CD14-positive monocyte (primary cell): Measurements from ENCODE around the gene LARP4B. TPM values are rescaled to one million over a fixed set of nuclear protein-coding genes. Genes with fewer than 3 reads are reported as not detected.

Experiments used
- DNase-seq, 3 donors: peaks; one replicate each; pipeline ENCODE4 v3.0.0-alpha.2; 2011 to 2022
- H2AFZ ChIP-seq: 2 replicates; pipeline ENCODE4 v1.6.0; 2012; ENCODE audit warnings: mild to moderate bottlenecking, low read depth, low read length, inconsistent platforms; ENCODE audit not compliant: insufficient read depth, poor library complexity, severe bottlenecking
- H3K27ac ChIP-seq, 2 donors: 1 replicate in 1 of 2; 2 replicates in 1 of 2; pipeline ENCODE4 v1.5.1; 2012 to 2013; ENCODE audit warnings: low read length in 2 of 2, control low read depth in 1 of 2, inconsistent platforms in 1 of 2, low read depth in 1 of 2, mild to moderate bottlenecking in 1 of 2
- H3K27me3 ChIP-seq, 2 donors: one replicate each; pipeline versions ENCODE4 v1.6.0 to v1.6.1; 2011 to 2013; ENCODE audit warnings: low read length in 2 of 2; ENCODE audit not compliant: control insufficient read depth in 2 of 2, insufficient read depth in 2 of 2
- H3K36me3 ChIP-seq, 2 donors: replicated peaks in 1 of 2; 1 replicate in 1 of 2; 2 replicates in 1 of 2; pipeline versions ENCODE4 v1.5.1 to v1.6.1; 2012 to 2013; ENCODE audit warnings: low read length in 2 of 2, control low read depth in 1 of 2, inconsistent platforms in 1 of 2, mild to moderate bottlenecking in 1 of 2; ENCODE audit not compliant: insufficient read depth in 2 of 2, control insufficient read depth in 1 of 2
- H3K4me1 ChIP-seq, 2 donors: 1 replicate in 1 of 2; 2 replicates in 1 of 2; pipeline versions ENCODE4 v1.5.1 to v1.6.1; 2012 to 2013; ENCODE audit warnings: low read length in 2 of 2, control low read depth in 1 of 2, inconsistent platforms in 1 of 2, mild to moderate bottlenecking in 1 of 2, moderate library complexity in 1 of 2; ENCODE audit not compliant: insufficient read depth in 2 of 2, control insufficient read depth in 1 of 2
- H3K4me2 ChIP-seq: replicated peaks from 2 replicates; pipeline ENCODE3; 2012; ENCODE audit warnings: low read length, moderate library complexity, mild to moderate bottlenecking; ENCODE audit not compliant: poor library complexity, severe bottlenecking; ENCODE audit errors: extremely low read depth
- H3K4me3 ChIP-seq, 3 experiments: fragments of 200-600 bp in 1 of 3; sonication (generic) in 1 of 3; replicated peaks in 1 of 3; 1 replicate in 2 of 3; 2 replicates in 1 of 3; pipeline ENCODE4 v1.5.1; 2011 to 2013; ENCODE audit warnings: low read length in 3 of 3, mild to moderate bottlenecking in 3 of 3, control low read depth in 2 of 3, low read depth in 2 of 3, inconsistent platforms in 1 of 3, moderate library complexity in 1 of 3
- H3K79me2 ChIP-seq: 2 replicates; pipeline ENCODE4 v1.6.0; 2012; ENCODE audit warnings: mild to moderate bottlenecking, control low read depth, inconsistent platforms, low read length, moderate library complexity; ENCODE audit not compliant: insufficient read depth
- H3K9ac ChIP-seq: 2 replicates; pipeline ENCODE4 v1.6.0; 2017; ENCODE audit warnings: low read length, mild to moderate bottlenecking; ENCODE audit not compliant: insufficient read depth, poor library complexity, severe bottlenecking
- H3K9me3 ChIP-seq, 2 donors: replicated peaks in 1 of 2; 1 replicate in 1 of 2; 2 replicates in 1 of 2; pipeline versions ENCODE4 v1.5.1 to v1.6.1; 2012 to 2013; ENCODE audit warnings: low read length in 2 of 2, control low read depth in 1 of 2; ENCODE audit not compliant: control insufficient read depth in 1 of 2, insufficient read depth in 1 of 2
- H4K20me1 ChIP-seq: 2 replicates; pipeline ENCODE4 v1.6.0; 2012; ENCODE audit warnings: mild to moderate bottlenecking, low read length, control low read depth, moderate library complexity; ENCODE audit not compliant: insufficient read depth
- H3K27ac Mint-ChIP-seq, 7 donors: one replicate each; pipeline ENCODE4 v1.8.0; 2020; ENCODE audit warnings: mild to moderate bottlenecking in 7 of 7, mixed read lengths in 7 of 7, moderate library complexity in 6 of 7, inconsistent platforms in 2 of 7
- H3K27me3 Mint-ChIP-seq, 3 donors: one replicate each; pipeline ENCODE4 v1.8.0; 2021 to 2022; ENCODE audit warnings: low read depth in 3 of 3, mild to moderate bottlenecking in 3 of 3, mixed read lengths in 3 of 3, moderate library complexity in 3 of 3, inconsistent platforms in 1 of 3
- H3K36me3 Mint-ChIP-seq, 2 donors: one replicate each; pipeline ENCODE4 v1.8.0; 2020; ENCODE audit warnings: mixed read lengths in 2 of 2, inconsistent platforms in 1 of 2, mild to moderate bottlenecking in 1 of 2
- H3K4me1 Mint-ChIP-seq: one replicate; pipeline ENCODE4 v1.8.0; 2020; ENCODE audit warnings: mild to moderate bottlenecking, mixed read lengths
- H3K4me3 Mint-ChIP-seq, 2 donors: one replicate each; pipeline ENCODE4 v1.8.0; 2020; ENCODE audit warnings: mild to moderate bottlenecking in 2 of 2, mixed read lengths in 2 of 2, moderate library complexity in 1 of 2
- H3K9me3 Mint-ChIP-seq, 7 donors: one replicate each; pipeline ENCODE4 v1.8.0; 2020 to 2022; ENCODE audit warnings: mixed read lengths in 7 of 7, mild to moderate bottlenecking in 6 of 7, moderate library complexity in 6 of 7, inconsistent platforms in 2 of 7
- WGBS: methylation state at CpG from one replicate; pipeline ENCODE4 v1.1.5; 2013; ENCODE audit warnings: missing lambda C conversion rate; ENCODE audit not compliant: insufficient coverage; 5-methylcytosine and 5-hydroxymethylcytosine counted together
- intact Hi-C, 2 donors: fragments of 100-400 bp; cut with micrococcal nuclease; formaldehyde crosslinking; loops; one replicate each; pipeline versions ENCODE4 v1.15.0 to v1.15.1; 2023
- polyA plus RNA-seq, 3 donors: library from polyadenylated mRNA; depleted of rRNA in 1 of 3; unstranded in 2 of 3; stranded (reverse) in 1 of 3; fragments of 300-500 nt in 2 of 3; fragments of >200 nt in 1 of 3; fragmentation: Illumina TruSeq in 2 of 3; gene quantifications; 1 replicate in 2 of 3; 2 replicates in 1 of 3; pipeline ENCODE4 v1.2.3, GENCODE V29; 2012 to 2021
- TF ChIP-seq, protein P1 (sequence below): fragments of 200-600 bp; IDR thresholded peaks from one replicate; pipeline ENCODE4 v1.8.0; 2022; ENCODE audit warnings: antibody characterized with exemption, mild to moderate bottlenecking

The LARP4B gene
- polyA plus RNA-seq, 3 donors: 17.2 to 52.3 (median 33.0) TPM

DNA sequence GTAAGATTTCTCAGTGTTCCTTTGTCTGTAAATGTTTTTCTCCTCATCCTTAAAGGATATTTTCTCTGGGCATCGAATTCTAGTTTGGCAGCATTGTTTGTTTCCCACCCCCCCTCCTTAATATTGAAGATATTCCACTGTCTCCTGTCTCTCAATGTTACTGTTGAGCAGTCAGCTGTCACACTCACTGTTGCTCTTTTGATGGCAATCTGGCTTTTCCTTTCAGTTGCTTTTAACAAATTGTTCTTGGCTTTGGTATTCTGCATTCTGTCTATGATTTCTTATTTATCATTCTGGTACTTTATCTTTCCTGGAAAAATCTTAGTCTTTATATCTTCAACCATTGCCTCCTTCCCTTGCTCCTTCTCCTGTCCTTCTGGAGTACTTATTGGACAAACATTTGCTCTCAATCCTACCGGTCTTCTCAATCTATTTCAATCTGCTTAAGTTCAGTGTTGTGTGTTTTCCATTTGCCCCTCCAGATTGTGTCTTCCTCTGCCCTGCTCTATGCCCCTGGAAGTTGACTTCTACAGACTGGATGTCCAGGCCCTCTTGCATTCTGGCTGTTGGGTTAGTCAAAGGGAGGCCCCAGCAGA lies 47.4 kb upstream of the LARP4B start:
- Histone ChIP-seq H3K36me3 (peaks cover 0 to 6% of the 10 kb centered on the region in 2 donors), H2AFZ (no peak overlapping the region), H3K9ac (no peak overlapping the region), H3K27ac (no peak overlapping the region), H3K9me3 (peaks cover 36 to 53% of the 10 kb centered on the region in 2 donors), H3K4me2 (no peak overlapping the region), H3K4me1 (no peaks in the 10 kb centered on the region), H4K20me1 (no peaks in the 10 kb centered on the region), H3K4me3 (no peak overlapping the region), H3K27me3 (no peaks in the 10 kb centered on the region), H3K79me2 (no peaks in the 10 kb centered on the region)
- Mint-ChIP-seq H3K27ac (no peak overlapping the region), H3K27me3 (peaks cover 0 to 5% (median 0%) of the 10 kb centered on the region in 3 donors), H3K4me1 (no peaks in the 10 kb centered on the region), H3K4me3 (no peak overlapping the region), H3K9me3 (peaks cover 25 to 46% (median 36%) of the 10 kb centered on the region in 7 donors), H3K36me3 (peaks cover 0 to 17% of the 10 kb centered on the region in 2 donors)
- DNase-seq: no peak
- WGBS: no CpG with 5 or more reads among the region's 2 CpGs
- TF ChIP-seq, protein P1, sequence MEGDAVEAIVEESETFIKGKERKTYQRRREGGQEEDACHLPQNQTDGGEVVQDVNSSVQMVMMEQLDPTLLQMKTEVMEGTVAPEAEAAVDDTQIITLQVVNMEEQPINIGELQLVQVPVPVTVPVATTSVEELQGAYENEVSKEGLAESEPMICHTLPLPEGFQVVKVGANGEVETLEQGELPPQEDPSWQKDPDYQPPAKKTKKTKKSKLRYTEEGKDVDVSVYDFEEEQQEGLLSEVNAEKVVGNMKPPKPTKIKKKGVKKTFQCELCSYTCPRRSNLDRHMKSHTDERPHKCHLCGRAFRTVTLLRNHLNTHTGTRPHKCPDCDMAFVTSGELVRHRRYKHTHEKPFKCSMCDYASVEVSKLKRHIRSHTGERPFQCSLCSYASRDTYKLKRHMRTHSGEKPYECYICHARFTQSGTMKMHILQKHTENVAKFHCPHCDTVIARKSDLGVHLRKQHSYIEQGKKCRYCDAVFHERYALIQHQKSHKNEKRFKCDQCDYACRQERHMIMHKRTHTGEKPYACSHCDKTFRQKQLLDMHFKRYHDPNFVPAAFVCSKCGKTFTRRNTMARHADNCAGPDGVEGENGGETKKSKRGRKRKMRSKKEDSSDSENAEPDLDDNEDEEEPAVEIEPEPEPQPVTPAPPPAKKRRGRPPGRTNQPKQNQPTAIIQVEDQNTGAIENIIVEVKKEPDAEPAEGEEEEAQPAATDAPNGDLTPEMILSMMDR: no peak
- intact Hi-C loops: no loop called here

DNA sequence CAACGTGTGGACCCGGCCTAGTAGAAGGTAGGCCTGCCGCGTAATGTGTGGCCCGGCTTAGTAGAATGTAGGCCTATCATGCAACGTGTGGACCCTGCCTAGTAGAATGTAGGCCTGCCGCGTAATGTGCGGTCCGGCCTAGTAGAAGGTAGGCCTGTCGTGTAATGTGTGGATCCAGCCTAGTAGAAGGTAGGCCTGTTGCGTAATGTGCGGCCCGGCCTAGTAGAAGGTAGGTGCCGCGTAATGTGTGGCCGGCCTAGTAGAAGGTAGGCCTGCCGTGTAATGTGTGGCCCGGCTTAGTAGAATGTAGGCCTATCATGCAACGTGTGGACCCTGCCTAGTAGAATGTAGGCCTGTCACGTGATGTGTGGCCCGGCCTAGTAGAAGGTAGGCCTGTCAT lies 44.8 kb upstream of the LARP4B start:
- Histone ChIP-seq H3K27me3 (no peaks in the 10 kb centered on the region), H3K9ac (no peak overlapping the region), H3K36me3 (peaks cover 0 to 6% of the 10 kb centered on the region in 2 donors), H4K20me1 (no peaks in the 10 kb centered on the region), H3K27ac (no peak overlapping the region), H2AFZ (no peak overlapping the region), H3K4me1 (peaks cover 5 to 9% of the 10 kb centered on the region in 2 donors), H3K9me3 (peaks cover 36 to 48% of the 10 kb centered on the region in 2 donors), H3K4me2 (no peak overlapping the region), H3K4me3 (no peak overlapping the region), H3K79me2 (no peaks in the 10 kb centered on the region)
- Mint-ChIP-seq H3K4me3 (no peak overlapping the region), H3K4me1 (peaks cover 11% of the 10 kb centered on the region), H3K9me3 (peaks cover 25 to 46% (median 36%) of the 10 kb centered on the region in 7 donors), H3K27ac (no peak overlapping the region), H3K27me3 (peaks cover 0 to 2% (median 0%) of the 10 kb centered on the region in 3 donors), H3K36me3 (peaks cover 0 to 17% of the 10 kb centered on the region in 2 donors)
- intact Hi-C loops: no loop called here
- DNase-seq: no peak
- TF ChIP-seq, protein P1: no peak
- 98% methylated on average over 20 of the region's 22 CpGs for whole genome bisulfite sequencing
